Measurements from ENCODE around the gene GRIP2.

GRIP2 gene

GRCh38 chr3:14481646-14482036 lies 58.5 kb downstream of the GRIP2 start:
- Histone ChIP-seq H3K9me3 (ENCODE audit: control insufficient read depth, low read length) (no peaks in the 10 kb centered on the region), H3K4me3 (ENCODE audit: insufficient read depth in 1 of 2, low read depth in 1 of 2, low read length in 2 of 2) (no peak overlapping the region), H2AK5ac (ENCODE audit: low read length, severe bottlenecking) (no peak overlapping the region), H3K9ac (ENCODE audit: low read length) (no peak overlapping the region), H3K79me1 (replicated peaks; ENCODE audit: low read length, poor library complexity, severe bottlenecking) (peaks cover 36% of the 10 kb centered on the region), H2BK5ac (ENCODE audit: low read depth, low read length, poor library complexity, severe bottlenecking) (no peak overlapping the region), H2AFZ (ENCODE audit: low read depth, low read length) (no peak overlapping the region), H3K14ac (ENCODE audit: low read length in 2 of 2) (no peak overlapping the region), H3K4ac (ENCODE audit: low read depth in 1 of 2, low read length in 2 of 2) (no peak overlapping the region), H3K4me2 (ENCODE audit: low read length, poor library complexity, severe bottlenecking) (no peak overlapping the region), H2BK120ac (ENCODE audit: low read depth, low read length) (no peak overlapping the region), H3K36me3 (ENCODE audit: control insufficient read depth in 1 of 2, insufficient read depth in 2 of 2, low read depth in 1 of 2, low read length in 2 of 2) (peaks cover 92 to 96% of the 10 kb centered on the region in 2 experiments), H3K27me3 (ENCODE audit: control insufficient read depth in 1 of 2, insufficient read depth in 1 of 2, low read length in 2 of 2) (no peaks in the 10 kb centered on the region), H3K4me1 (ENCODE audit: control insufficient read depth, insufficient read depth, low read depth, low read length) (peaks cover 13% of the 10 kb centered on the region), H2BK12ac (ENCODE audit: low read length in 2 of 2) (no peak overlapping the region), H3K23ac (ENCODE audit: low read length in 2 of 2) (no peak overlapping the region), H4K8ac (ENCODE audit: low read length) (no peak overlapping the region), H4K91ac (ENCODE audit: low read length) (no peak overlapping the region), H3K27ac (ENCODE audit: low read length, poor library complexity, severe bottlenecking) (no peak overlapping the region), H3K18ac (ENCODE audit: low read depth in 1 of 2, low read length in 2 of 2) (no peak overlapping the region), H2BK15ac (ENCODE audit: low read depth, poor library complexity, severe bottlenecking) (no peak overlapping the region)
- WGBS, result 98% methylated on average over 13 of the region's 13 CpGs
- no peak for DNase-seq

DNA sequence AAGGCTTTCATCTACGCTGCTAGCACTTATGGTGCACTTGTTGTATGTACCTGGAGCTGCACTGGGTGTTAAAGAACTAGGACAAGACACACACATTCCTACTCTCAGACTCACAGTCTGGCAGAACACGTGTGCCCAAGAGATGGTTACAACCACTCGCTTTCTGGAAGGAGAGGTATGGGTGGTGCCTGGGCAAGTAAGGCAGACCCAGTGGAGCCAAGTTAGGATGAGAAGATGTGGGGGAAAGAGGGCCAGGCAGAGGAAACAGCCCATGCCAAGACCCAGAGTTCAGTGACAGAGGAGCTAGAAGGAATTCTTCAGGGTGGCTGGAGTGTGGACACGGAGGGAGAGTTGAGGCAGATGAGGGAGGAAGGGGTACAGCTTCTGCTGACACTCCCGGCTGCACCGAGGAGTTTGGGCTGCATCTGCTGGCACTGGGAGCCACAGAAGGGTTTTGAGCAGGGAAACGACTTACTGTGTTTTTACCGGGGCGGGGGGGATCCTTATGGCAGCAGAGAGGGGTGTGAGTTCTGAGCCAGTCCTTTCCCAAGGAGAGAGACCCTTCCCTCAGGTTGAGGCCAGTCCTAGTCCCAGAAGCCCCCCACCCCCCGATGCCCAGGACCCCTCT lies 59.0 kb downstream of the GRIP2 start:
- no peak overlapping the region for H2AFZ ChIP-seq (ENCODE audit: low read depth, low read length)
- no peaks in the 10 kb centered on the region for H3K9me3 ChIP-seq (ENCODE audit: control insufficient read depth, low read length)
- H3K27me3 ChIP-seq (ENCODE audit: control insufficient read depth in 1 of 2, insufficient read depth in 1 of 2, low read length in 2 of 2), result no peaks in the 10 kb centered on the region
- H3K27ac ChIP-seq (ENCODE audit: low read length, poor library complexity, severe bottlenecking), result no peak overlapping the region
- H2BK15ac ChIP-seq (ENCODE audit: low read depth, poor library complexity, severe bottlenecking), result no peak overlapping the region
- H2AK5ac ChIP-seq (ENCODE audit: low read length, severe bottlenecking), result no peak overlapping the region
- H2BK5ac ChIP-seq (ENCODE audit: low read depth, low read length, poor library complexity, severe bottlenecking), result no peak overlapping the region
- H3K79me1 ChIP-seq (replicated peaks; ENCODE audit: low read length, poor library complexity, severe bottlenecking), result peaks cover 41% of the 10 kb centered on the region
- H3K4ac ChIP-seq (ENCODE audit: low read depth in 1 of 2, low read length in 2 of 2), result no peak overlapping the region
- H3K18ac ChIP-seq (ENCODE audit: low read depth in 1 of 2, low read length in 2 of 2), result no peak overlapping the region
- no peak for DNase-seq
- H4K91ac ChIP-seq (ENCODE audit: low read length), result no peak overlapping the region
- H3K4me3 ChIP-seq (ENCODE audit: insufficient read depth in 1 of 2, low read depth in 1 of 2, low read length in 2 of 2), result no peak overlapping the region
- peaks cover 92 to 97% of the 10 kb centered on the region in 2 experiments for H3K36me3 ChIP-seq (ENCODE audit: control insufficient read depth in 1 of 2, insufficient read depth in 2 of 2, low read depth in 1 of 2, low read length in 2 of 2)
- no peak overlapping the region for H3K23ac ChIP-seq (ENCODE audit: low read length in 2 of 2)
- H2BK12ac ChIP-seq (ENCODE audit: low read length in 2 of 2), result no peak overlapping the region
- H3K14ac ChIP-seq (ENCODE audit: low read length in 2 of 2), result no peak overlapping the region
- H2BK120ac ChIP-seq (ENCODE audit: low read depth, low read length), result no peak overlapping the region
- H4K8ac ChIP-seq (ENCODE audit: low read length), result no peak overlapping the region
- no peak overlapping the region for H3K4me2 ChIP-seq (ENCODE audit: low read length, poor library complexity, severe bottlenecking)
- H3K4me1 ChIP-seq (ENCODE audit: control insufficient read depth, insufficient read depth, low read depth, low read length), result peaks cover 13% of the 10 kb centered on the region
- H3K9ac ChIP-seq (ENCODE audit: low read length), result no peak overlapping the region
- WGBS, result 96% methylated on average over 8 of the region's 10 CpGs

- no peak overlapping the region for H2AK5ac ChIP-seq (ENCODE audit: low read length, severe bottlenecking)
- no peak overlapping the region for H3K18ac ChIP-seq (ENCODE audit: low read depth in 1 of 2, low read length in 2 of 2)
- 86% methylated on average over 8 of the region's 8 CpGs for WGBS
- H2BK12ac ChIP-seq (ENCODE audit: low read length in 2 of 2), result no peak overlapping the region
- peaks cover 13% of the 10 kb centered on the region for H3K4me1 ChIP-seq (ENCODE audit: control insufficient read depth, insufficient read depth, low read depth, low read length)
- no peak overlapping the region for H2BK15ac ChIP-seq (ENCODE audit: low read depth, poor library complexity, severe bottlenecking)
- H3K14ac ChIP-seq (ENCODE audit: low read length in 2 of 2), result no peak overlapping the region
- no peaks in the 10 kb centered on the region for H3K9me3 ChIP-seq (ENCODE audit: control insufficient read depth, low read length)
- no peaks in the 10 kb centered on the region for H3K27me3 ChIP-seq (ENCODE audit: control insufficient read depth in 1 of 2, insufficient read depth in 1 of 2, low read length in 2 of 2)
- no peak overlapping the region for H2AFZ ChIP-seq (ENCODE audit: low read depth, low read length)
- DNase-seq, result peak; percentile 12
- no peak overlapping the region for H3K4me3 ChIP-seq (ENCODE audit: insufficient read depth in 1 of 2, low read depth in 1 of 2, low read length in 2 of 2)
- H2BK120ac ChIP-seq (ENCODE audit: low read depth, low read length), result no peak overlapping the region
- H3K23ac ChIP-seq (ENCODE audit: low read length in 2 of 2), result no peak overlapping the region
- no peak overlapping the region for H4K91ac ChIP-seq (ENCODE audit: low read length)
- no peak overlapping the region for H3K4ac ChIP-seq (ENCODE audit: low read depth in 1 of 2, low read length in 2 of 2)
- peaks cover 89 to 97% of the 10 kb centered on the region in 2 experiments for H3K36me3 ChIP-seq (ENCODE audit: control insufficient read depth in 1 of 2, insufficient read depth in 2 of 2, low read depth in 1 of 2, low read length in 2 of 2)
- no peak overlapping the region for H4K8ac ChIP-seq (ENCODE audit: low read length)
- no peak overlapping the region for H2BK5ac ChIP-seq (ENCODE audit: low read depth, low read length, poor library complexity, severe bottlenecking)
- H3K9ac ChIP-seq (ENCODE audit: low read length), result no peak overlapping the region
- no peak overlapping the region for H3K27ac ChIP-seq (ENCODE audit: low read length, poor library complexity, severe bottlenecking)
- peaks cover 39% of the 10 kb centered on the region for H3K79me1 ChIP-seq (replicated peaks; ENCODE audit: low read length, poor library complexity, severe bottlenecking)
- H3K4me2 ChIP-seq (ENCODE audit: low read length, poor library complexity, severe bottlenecking), result no peak overlapping the region
These were observed 59.7 kb downstream of the GRIP2 start for GRCh38 chr3:14480207-14481017.

DNA sequence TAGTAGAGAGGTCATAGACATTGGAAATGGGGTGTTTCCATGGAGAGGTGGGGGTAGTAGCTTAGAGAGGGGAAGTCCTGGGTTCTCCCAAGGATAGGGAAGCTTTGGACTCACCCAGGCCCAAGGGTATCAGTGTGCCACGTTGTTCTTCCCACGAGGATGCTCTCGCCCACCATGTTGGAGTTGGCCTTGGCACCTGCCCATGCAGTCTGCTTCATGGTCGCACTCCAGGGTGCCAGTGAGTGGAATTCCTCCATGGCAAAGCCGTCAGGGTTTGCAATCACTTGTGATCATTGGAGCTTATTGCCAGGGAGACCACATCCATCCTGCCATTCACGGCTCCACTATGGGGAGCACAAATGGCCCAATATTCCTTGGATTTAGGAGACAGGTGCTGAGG lies 60.6 kb downstream of the GRIP2 start:
- H3K36me3 ChIP-seq (ENCODE audit: control insufficient read depth in 1 of 2, insufficient read depth in 2 of 2, low read depth in 1 of 2, low read length in 2 of 2), result peaks cover 88 to 95% of the 10 kb centered on the region in 2 experiments
- WGBS, result 92% methylated on average over 6 of the region's 6 CpGs

More for the DNA sequence above, 60.6 kb downstream of the GRIP2 start:
- Histone ChIP-seq H2AK5ac (ENCODE audit: low read length, severe bottlenecking) (no peak overlapping the region), H3K18ac (ENCODE audit: low read depth in 1 of 2, low read length in 2 of 2) (no peak overlapping the region), H3K4me1 (ENCODE audit: control insufficient read depth, insufficient read depth, low read depth, low read length) (peaks cover 18% of the 10 kb centered on the region), H2AFZ (ENCODE audit: low read depth, low read length) (no peak overlapping the region), H4K8ac (ENCODE audit: low read length) (no peak overlapping the region), H3K23ac (ENCODE audit: low read length in 2 of 2) (no peak overlapping the region), H2BK120ac (ENCODE audit: low read depth, low read length) (no peak overlapping the region), H2BK12ac (ENCODE audit: low read length in 2 of 2) (no peak overlapping the region), H3K4me3 (ENCODE audit: insufficient read depth in 1 of 2, low read depth in 1 of 2, low read length in 2 of 2) (no peak overlapping the region), H3K9me3 (ENCODE audit: control insufficient read depth, low read length) (no peaks in the 10 kb centered on the region), H3K27me3 (ENCODE audit: control insufficient read depth in 1 of 2, insufficient read depth in 1 of 2, low read length in 2 of 2) (no peaks in the 10 kb centered on the region), H3K14ac (ENCODE audit: low read length in 2 of 2) (no peak overlapping the region), H3K27ac (ENCODE audit: low read length, poor library complexity, severe bottlenecking) (no peak overlapping the region), H3K79me1 (replicated peaks; ENCODE audit: low read length, poor library complexity, severe bottlenecking) (peaks cover 37% of the 10 kb centered on the region), H3K4me2 (ENCODE audit: low read length, poor library complexity, severe bottlenecking) (no peak overlapping the region), H3K9ac (ENCODE audit: low read length) (no peak overlapping the region), H4K91ac (ENCODE audit: low read length) (no peak overlapping the region), H3K4ac (ENCODE audit: low read depth in 1 of 2, low read length in 2 of 2) (no peak overlapping the region), H2BK5ac (ENCODE audit: low read depth, low read length, poor library complexity, severe bottlenecking) (no peak overlapping the region), H2BK15ac (ENCODE audit: low read depth, poor library complexity, severe bottlenecking) (no peak overlapping the region)
- DNase-seq, result no peak

Measured in mesenchymal stem cell (in vitro differentiated cells and primary cell).